HUDEP-2 (cell line): ENCODE measurements around the gene COPS7A.
"Not testable (repeated sequence)": the region's sequence is repeated elsewhere in the genome, so short reads cannot be mapped to it uniquely, and the experiment has no call there.

ENCODE experiments used
- DNase-seq, 76 experiments: peaks; one replicate each; lab custom pipeline; 2025; ENCODE audit not compliant: unreplicated experiment in 76 of 76; lab: John Stamatoyannopoulos, UW

The COPS7A gene

GRCh38 chr12:6701078-6701768 lies 22.6 kb upstream of the COPS7A start:
- DNase-seq = no peak

DNA sequence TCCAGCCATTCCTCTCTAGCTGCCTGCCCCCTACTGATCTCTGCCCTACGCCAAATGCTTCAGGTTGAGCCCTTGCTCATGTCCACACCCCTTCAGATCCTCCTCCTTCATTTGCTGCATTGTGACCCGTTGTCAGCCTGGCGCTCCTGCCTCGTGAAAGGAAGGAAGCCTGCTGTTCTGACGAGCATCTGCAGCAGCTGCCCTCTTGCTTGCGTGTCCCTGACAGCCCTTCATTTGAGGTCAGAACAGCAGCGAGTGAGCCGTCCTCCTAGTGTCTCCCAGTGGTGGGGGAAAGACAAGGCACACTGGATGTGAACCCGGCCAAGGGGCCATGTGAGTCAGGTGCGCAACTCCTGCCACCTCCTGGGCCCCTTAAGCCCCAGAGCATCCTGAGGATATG lies 20.2 kb upstream of the COPS7A start:
- peak in 3 of 76 experiments; percentile 7 to 13 (median 9) for DNase-seq

GRCh38 chr12:6708351-6708750 lies 15.5 kb upstream of the COPS7A start:
- not testable (repeated sequence) for DNase-seq

GRCh38 chr12:6708960-6709394 lies 14.9 kb upstream of the COPS7A start:
- DNase-seq = peak in 1 of 76 experiments; percentile 3

DNA sequence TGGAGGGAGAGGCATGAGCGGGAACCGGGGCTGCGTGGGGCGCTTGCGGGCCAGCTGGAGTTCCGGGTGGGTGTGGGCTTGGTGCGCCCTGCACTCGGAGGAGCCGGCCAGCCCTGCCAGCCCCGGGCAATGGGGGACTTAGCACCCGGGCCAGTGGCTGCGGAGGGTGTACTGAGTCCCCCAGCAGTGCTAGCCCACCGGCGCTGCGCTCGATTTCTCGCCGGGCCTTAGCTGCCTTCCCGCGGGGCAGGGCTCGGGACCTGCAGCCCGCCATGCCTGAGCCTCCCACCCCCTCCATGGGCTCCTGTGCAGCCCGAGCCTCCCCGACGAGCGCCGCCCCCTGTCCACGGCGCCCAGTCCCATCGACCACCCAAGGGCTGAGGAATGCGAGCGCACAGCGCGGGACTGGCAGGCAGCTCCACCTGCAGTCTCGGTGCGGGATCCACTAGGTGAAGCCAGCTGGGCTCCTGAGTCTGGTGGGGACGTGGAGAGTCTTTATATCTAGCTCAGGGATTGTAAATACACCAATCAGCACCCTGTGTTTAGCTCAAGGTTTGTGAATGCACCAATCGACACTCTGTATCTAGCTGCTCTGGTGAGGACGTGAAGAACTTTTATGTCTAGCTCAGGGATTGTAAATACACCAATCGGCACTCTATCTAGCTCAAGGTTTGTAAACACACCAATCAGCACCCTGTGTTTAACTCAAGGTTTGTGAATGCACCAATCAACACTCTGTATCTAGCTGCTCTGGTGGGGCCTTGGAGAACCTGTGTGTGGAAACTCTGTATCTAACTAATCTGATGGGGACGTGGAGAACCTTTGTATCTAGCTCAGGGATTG lies 7.6 kb upstream of the COPS7A start:
- DNase-seq = not testable (repeated sequence)

GRCh38 chr12:6716874-6717437 lies 6.9 kb upstream of the COPS7A start:
- DNase-seq = no peak

GRCh38 chr12:6722863-6723262 lies 983 bp upstream of the COPS7A start:
- peak in 12 of 76 experiments; percentile 5 to 59 (median 14) for DNase-seq

GRCh38 chr12:6724409-6724797 lies 557 bp downstream of the COPS7A start:
- peak in 22 of 76 experiments; percentile 7 to 76 (median 37) for DNase-seq

- DNase-seq = no peak
Measured at GRCh38 chr12:6725350-6725749, 1.5 kb downstream of the COPS7A start.

- no peak for DNase-seq
Measured at GRCh38 chr12:6729186-6729585, 5.3 kb downstream of the COPS7A start.

- no peak for DNase-seq
Measured at GRCh38 chr12:6730169-6730568, 6.3 kb downstream of the COPS7A start.

- no peak for DNase-seq
Measured at GRCh38 chr12:6734506-6735387, 10.9 kb downstream of the COPS7A start.

- DNase-seq = peak in 31 of 76 experiments; percentile 3 to 52 (median 21)
Measured at GRCh38 chr12:6735448-6736191, 11.8 kb downstream of the COPS7A start.

- DNase-seq = no peak
Measured at GRCh38 chr12:6736754-6737153, 12.9 kb downstream of the COPS7A start.

- not testable (repeated sequence) for DNase-seq
Measured at GRCh38 chr12:6742080-6742479, 18.2 kb downstream of the COPS7A start.

- no peak for DNase-seq
Measured at GRCh38 chr12:6742834-6743233, 19.0 kb downstream of the COPS7A start.

DNA sequence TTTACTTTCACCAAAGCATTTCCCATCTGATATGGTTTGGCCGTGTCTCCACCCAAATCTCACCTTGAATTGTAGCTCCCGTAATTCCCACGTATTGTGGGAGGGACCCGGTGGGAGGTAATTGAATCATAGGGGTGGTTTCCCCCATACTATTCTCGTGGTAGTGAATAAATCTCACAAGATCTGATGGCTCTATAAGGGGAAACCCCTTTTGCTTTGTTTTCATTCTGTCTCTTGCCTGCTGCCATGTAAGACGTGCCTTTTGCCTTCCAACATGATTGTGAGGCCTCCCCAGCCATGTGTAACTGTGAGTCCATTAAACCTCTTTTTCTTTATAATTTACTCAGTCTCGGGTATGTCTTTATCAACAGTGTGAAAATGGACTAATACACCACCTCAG lies 19.5 kb downstream of the COPS7A start:
- DNase-seq = not testable (repeated sequence)

DNA sequence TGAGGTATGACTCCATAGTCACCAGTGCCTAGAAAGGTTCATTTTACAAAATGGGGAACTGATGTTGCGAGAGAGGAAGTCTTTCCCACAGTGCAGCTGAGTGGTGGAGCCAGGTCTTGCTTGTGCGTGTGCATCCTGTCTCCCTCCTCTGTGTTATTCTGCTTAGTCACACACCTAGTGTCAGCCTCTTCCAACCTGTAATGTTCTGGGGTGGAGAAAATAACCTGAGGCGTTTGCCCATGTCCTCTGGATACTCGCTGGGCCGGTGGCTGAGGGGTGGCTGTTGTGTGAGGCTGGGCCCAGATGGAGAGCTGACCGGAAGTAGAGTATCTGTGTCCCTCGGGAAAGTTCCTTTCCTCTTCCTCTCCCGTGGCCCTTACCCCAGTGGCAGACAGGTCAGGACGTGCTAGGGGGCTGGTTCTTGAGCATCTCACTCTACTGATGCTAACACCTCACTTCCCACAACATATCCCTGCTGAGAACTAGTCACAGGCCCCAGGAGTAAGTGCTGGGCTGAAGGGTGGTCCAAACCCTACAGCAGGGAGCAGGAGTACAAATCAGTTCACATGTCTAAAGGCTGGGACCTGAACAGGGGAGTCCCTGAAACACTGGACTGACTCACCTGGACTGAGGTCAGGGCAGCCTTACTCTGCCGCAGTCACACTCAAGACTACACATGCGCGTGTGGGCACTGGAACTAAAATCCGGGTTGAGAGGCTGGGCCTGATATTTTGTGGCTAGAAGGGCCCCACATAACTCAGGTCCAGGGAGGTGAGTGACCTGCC lies 22.1 kb downstream of the COPS7A start:
- DNase-seq = no peak

GRCh38 chr12:6747216-6747615 lies 23.4 kb downstream of the COPS7A start:
- DNase-seq = no peak
